SK-N-SH (cell line): ENCODE data around the gene NIPAL1. TPM values are rescaled to one million over a fixed set of nuclear protein-coding genes. Genes with fewer than 3 reads are reported as not detected.

Source experiments
- CTCF ChIA-PET: fragments of 300-600, 350-600 bp; formaldehyde crosslinking; extraction: SDS; loops from one replicate; lab custom pipeline; 2021; lab: Yijun Ruan, JAX
- POLR2A ChIA-PET: fragments of 350-600 bp; sonication (Branson Sonifier 250); formaldehyde crosslinking; extraction: SDS; loops from one replicate; lab custom pipeline; 2020; ENCODE audit warnings: antibody characterized with exemption, inconsistent platforms; lab: Yijun Ruan, JAX
- DNase-seq: peaks from one replicate; pipeline ENCODE4 v3.0.0; 2012
- H2AFZ ChIP-seq: fragments of 200-600 bp; sonication (generic); 2 replicates; pipeline ENCODE4 v1.8.1; 2016; ENCODE audit warnings: antibody characterized with exemption, mild to moderate bottlenecking, low read depth
- H3F3A ChIP-seq: fragments of 200-600 bp; sonication (generic); replicated peaks from 2 replicates; pipeline ENCODE3; 2016; ENCODE audit warnings: antibody characterized with exemption, mild to moderate bottlenecking; ENCODE audit not compliant: insufficient read depth
- H3K27ac ChIP-seq, 2 experiments: fragments of 200-500 bp in 1 of 2; fragments of 200-600 bp in 1 of 2; sonication (Bioruptor generic) in 1 of 2; sonication (generic), shearing (Covaris generic) in 1 of 2; 2 replicates each; pipeline versions ENCODE4 v1.5.1 to v1.6.1; 2014 to 2016; ENCODE audit warnings: low read depth in 2 of 2, inconsistent platforms in 1 of 2, low read length in 1 of 2, mild to moderate bottlenecking in 1 of 2, mixed read lengths in 1 of 2
- H3K27me3 ChIP-seq: fragments of 200-600 bp; sonication (generic), shearing (Covaris generic); 2 replicates; pipeline ENCODE4 v1.6.1; 2016; ENCODE audit warnings: mixed run types; ENCODE audit not compliant: insufficient read depth
- H3K36me3 ChIP-seq, 2 experiments: fragments of 200-500 bp in 1 of 2; fragments of 200-600 bp in 1 of 2; sonication (Bioruptor generic) in 1 of 2; sonication (generic) in 1 of 2; replicated peaks in 1 of 2; 2 replicates each; pipeline versions ENCODE3 to v1.5.1; 2014 to 2016; ENCODE audit warnings: low read length in 1 of 2, mild to moderate bottlenecking in 1 of 2; ENCODE audit not compliant: insufficient read depth in 2 of 2, control insufficient read depth in 1 of 2
- H3K4me1 ChIP-seq, 2 experiments: fragments of 200-500 bp in 1 of 2; fragments of 200-600 bp in 1 of 2; sonication (Bioruptor generic) in 1 of 2; sonication (generic), shearing (Covaris generic) in 1 of 2; 2 replicates each; pipeline versions ENCODE4 v1.5.1 to v1.6.1; 2014 to 2016; ENCODE audit warnings: low read depth in 1 of 2, low read length in 1 of 2, mixed run types in 1 of 2; ENCODE audit not compliant: insufficient read depth in 2 of 2, control insufficient read depth in 1 of 2
- H3K4me2 ChIP-seq: fragments of 200-600 bp; sonication (generic), shearing (Covaris generic); 2 replicates; pipeline ENCODE4 v1.6.1; 2017; ENCODE audit warnings: mixed run types
- H3K4me3 ChIP-seq, 2 experiments: fragments of 200-500 bp in 1 of 2; fragments of 200-600 bp in 1 of 2; sonication (Bioruptor generic) in 1 of 2; sonication (generic), shearing (Covaris generic) in 1 of 2; 2 replicates each; pipeline versions ENCODE4 v1.5.1 to v1.8.1; 2014 to 2016; ENCODE audit warnings: low read depth in 2 of 2, inconsistent platforms in 1 of 2, low read length in 1 of 2, mild to moderate bottlenecking in 1 of 2, mixed read lengths in 1 of 2, moderate library complexity in 1 of 2
- H3K79me2 ChIP-seq: fragments of 200-600 bp; sonication (generic); 2 replicates; pipeline ENCODE4 v1.8.1; 2017; ENCODE audit warnings: mild to moderate bottlenecking; ENCODE audit not compliant: insufficient read depth
- H3K9ac ChIP-seq: fragments of 200-600 bp; sonication (generic); 2 replicates; pipeline ENCODE4 v1.6.1; 2017; ENCODE audit warnings: mixed run types
- H3K9me2 ChIP-seq: fragments of 200-600 bp; sonication (generic); 2 replicates; pipeline ENCODE4 v1.6.1; 2017; ENCODE audit warnings: mixed run types
- H3K9me3 ChIP-seq: fragments of 200-600 bp; sonication (generic); 2 replicates; pipeline ENCODE4 v1.6.1; 2017; ENCODE audit warnings: mixed run types, mild to moderate bottlenecking, moderate library complexity
- H4K20me1 ChIP-seq: fragments of 200-600 bp; sonication (generic); 2 replicates; pipeline ENCODE4 v1.6.1; 2017; ENCODE audit warnings: mild to moderate bottlenecking, mixed run types; ENCODE audit not compliant: insufficient read depth
- FOSL2 ChIP-seq: IDR thresholded peaks from 2 replicates; pipeline ENCODE4 v1.4.0; 2012; ENCODE audit warnings: low read depth, mild to moderate bottlenecking, moderate library complexity, borderline replicate concordance
- FOXJ3 ChIP-seq: sonication (generic); formaldehyde crosslinking; IDR thresholded peaks from 2 replicates; pipeline ENCODE4 v1.5.1; 2020; ENCODE audit warnings: mild to moderate bottlenecking, missing genetic modification reagents
- MXI1 ChIP-seq: IDR thresholded peaks from 2 replicates; pipeline ENCODE4 v1.6.1; 2012; ENCODE audit warnings: mild to moderate bottlenecking, low read depth, low read length, improper control_type of control experiment
- SMC3 ChIP-seq: IDR thresholded peaks from 2 replicates; pipeline ENCODE4 v1.6.1; 2012; ENCODE audit warnings: low read depth, low read length, improper control_type of control experiment
- WGBS: methylation state at CpG from one replicate; pipeline ENCODE4 v1.1.6; 2017; ENCODE audit warnings: low lambda C conversion rate; 5-methylcytosine and 5-hydroxymethylcytosine counted together
- polyA plus RNA-seq, 3 experiments: library from polyadenylated mRNA; depleted of rRNA; stranded (reverse); fragments of >200 nt; gene quantifications; 2 replicates each; pipeline ENCODE4 v1.2.3, GENCODE V29; 2012
- TF ChIP-seq, protein P1 (sequence below): IDR thresholded peaks from 2 replicates; pipeline ENCODE4 v1.6.1; 2012; ENCODE audit warnings: mild to moderate bottlenecking, low read depth, low read length, moderate library complexity
- TF ChIP-seq, protein P2 (sequence below): fragments of 150-350 bp; IDR thresholded peaks from 2 replicates; pipeline ENCODE4 v1.6.1; 2016; ENCODE audit warnings: mild to moderate bottlenecking, low read depth, low read length

The NIPAL1 gene
- polyA plus RNA-seq, 1 of the 3 experiments (the other 2 are of a cell fraction): 1.8 TPM

DNA sequence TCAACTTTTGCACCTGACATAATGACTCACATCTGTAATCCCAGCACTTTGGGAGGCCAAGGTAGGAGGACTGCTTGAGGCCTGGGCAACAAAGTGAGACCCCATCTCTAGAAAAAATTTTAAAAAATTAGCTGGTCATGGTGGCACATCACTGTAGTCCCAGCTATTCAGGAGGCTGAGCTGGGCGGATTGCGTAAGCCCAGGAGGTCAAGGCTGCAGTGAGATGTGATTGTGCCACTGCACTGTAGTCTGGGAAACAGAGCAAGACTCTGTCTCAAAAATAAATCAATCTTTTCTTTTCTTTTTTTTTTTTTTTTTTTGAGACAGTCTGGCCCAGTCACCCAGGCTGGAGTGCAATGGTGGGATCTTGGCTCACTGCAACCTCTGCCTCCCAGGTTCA lies 52.5 kb downstream of the NIPAL1 start:
- WGBS: 55% methylated on average over 2 of the region's 2 CpGs
- no peak overlapping the region for H3K4me3 ChIP-seq
- no peaks in the 10 kb centered on the region for H3K79me2 ChIP-seq

DNA sequence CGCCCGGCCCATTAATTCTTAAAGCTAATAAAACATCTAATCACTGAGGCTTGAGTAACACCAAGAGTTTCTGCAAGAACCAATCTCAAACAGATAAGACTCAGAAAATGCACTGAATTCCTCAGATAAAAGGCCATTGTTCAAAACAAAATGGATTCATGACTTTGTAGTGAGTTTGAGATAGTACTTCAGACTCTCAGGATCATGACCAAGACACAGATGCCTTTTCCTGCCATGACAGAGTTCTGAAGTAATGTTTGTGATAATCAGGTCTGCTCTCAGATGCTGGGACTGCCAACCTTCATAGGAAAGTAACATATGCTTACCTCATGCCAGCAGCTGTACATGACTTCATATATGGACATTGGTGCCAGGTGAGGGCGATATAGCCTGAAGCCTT lies 54.6 kb downstream of the NIPAL1 start:
- WGBS: 98% methylated on average over 3 of the region's 3 CpGs
- POLR2A ChIA-PET: no interaction called here
- H3K4me2 ChIP-seq: no peak overlapping the region
- H3K9me3 ChIP-seq: no peaks in the 10 kb centered on the region
- H3K36me3 ChIP-seq: no peaks in the 10 kb centered on the region
- TF ChIP-seq MXI1 (no peak), SMC3 (no peak), FOXJ3 (CRISPR knock-in tag) (no peak), FOSL2 (no peak)
- TF ChIP-seq, protein P1, sequence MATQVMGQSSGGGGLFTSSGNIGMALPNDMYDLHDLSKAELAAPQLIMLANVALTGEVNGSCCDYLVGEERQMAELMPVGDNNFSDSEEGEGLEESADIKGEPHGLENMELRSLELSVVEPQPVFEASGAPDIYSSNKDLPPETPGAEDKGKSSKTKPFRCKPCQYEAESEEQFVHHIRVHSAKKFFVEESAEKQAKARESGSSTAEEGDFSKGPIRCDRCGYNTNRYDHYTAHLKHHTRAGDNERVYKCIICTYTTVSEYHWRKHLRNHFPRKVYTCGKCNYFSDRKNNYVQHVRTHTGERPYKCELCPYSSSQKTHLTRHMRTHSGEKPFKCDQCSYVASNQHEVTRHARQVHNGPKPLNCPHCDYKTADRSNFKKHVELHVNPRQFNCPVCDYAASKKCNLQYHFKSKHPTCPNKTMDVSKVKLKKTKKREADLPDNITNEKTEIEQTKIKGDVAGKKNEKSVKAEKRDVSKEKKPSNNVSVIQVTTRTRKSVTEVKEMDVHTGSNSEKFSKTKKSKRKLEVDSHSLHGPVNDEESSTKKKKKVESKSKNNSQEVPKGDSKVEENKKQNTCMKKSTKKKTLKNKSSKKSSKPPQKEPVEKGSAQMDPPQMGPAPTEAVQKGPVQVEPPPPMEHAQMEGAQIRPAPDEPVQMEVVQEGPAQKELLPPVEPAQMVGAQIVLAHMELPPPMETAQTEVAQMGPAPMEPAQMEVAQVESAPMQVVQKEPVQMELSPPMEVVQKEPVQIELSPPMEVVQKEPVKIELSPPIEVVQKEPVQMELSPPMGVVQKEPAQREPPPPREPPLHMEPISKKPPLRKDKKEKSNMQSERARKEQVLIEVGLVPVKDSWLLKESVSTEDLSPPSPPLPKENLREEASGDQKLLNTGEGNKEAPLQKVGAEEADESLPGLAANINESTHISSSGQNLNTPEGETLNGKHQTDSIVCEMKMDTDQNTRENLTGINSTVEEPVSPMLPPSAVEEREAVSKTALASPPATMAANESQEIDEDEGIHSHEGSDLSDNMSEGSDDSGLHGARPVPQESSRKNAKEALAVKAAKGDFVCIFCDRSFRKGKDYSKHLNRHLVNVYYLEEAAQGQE: no peak
- no peaks in the 10 kb centered on the region for H3K9me2 ChIP-seq
- no peaks in the 10 kb centered on the region for H4K20me1 ChIP-seq
- H3K4me3 ChIP-seq: no peak overlapping the region
- CTCF ChIA-PET: interaction anchor here (0.6 to 2.4 kb wide), 2 partner anchors 15 to 71 kb away, joined by 3 to 7 read pairs; no protein-coding TSS in a partner anchor
- no peak overlapping the region for H2AFZ ChIP-seq
- H3K27me3 ChIP-seq: no peaks in the 10 kb centered on the region
- no peak overlapping the region for H3K27ac ChIP-seq
- no peaks in the 10 kb centered on the region; a peak in 1 of 4 replicates for H3K4me1 ChIP-seq
- no peaks in the 10 kb centered on the region for H3K79me2 ChIP-seq
- H3K9ac ChIP-seq: no peak overlapping the region
- H3F3A ChIP-seq: no peaks in the 10 kb centered on the region
- DNase-seq: no peak

More for the DNA sequence above, 52.5 kb downstream of the NIPAL1 start:
- DNase-seq: no peak
- Histone ChIP-seq H3K27ac (no peak overlapping the region), H3F3A (no peaks in the 10 kb centered on the region), H3K27me3 (no peaks in the 10 kb centered on the region), H2AFZ (no peak overlapping the region), H3K9ac (no peak overlapping the region)
- POLR2A ChIA-PET: no interaction called here
- TF ChIP-seq, protein P2, sequence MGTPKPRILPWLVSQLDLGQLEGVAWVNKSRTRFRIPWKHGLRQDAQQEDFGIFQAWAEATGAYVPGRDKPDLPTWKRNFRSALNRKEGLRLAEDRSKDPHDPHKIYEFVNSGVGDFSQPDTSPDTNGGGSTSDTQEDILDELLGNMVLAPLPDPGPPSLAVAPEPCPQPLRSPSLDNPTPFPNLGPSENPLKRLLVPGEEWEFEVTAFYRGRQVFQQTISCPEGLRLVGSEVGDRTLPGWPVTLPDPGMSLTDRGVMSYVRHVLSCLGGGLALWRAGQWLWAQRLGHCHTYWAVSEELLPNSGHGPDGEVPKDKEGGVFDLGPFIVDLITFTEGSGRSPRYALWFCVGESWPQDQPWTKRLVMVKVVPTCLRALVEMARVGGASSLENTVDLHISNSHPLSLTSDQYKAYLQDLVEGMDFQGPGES: no peak
- TF ChIP-seq, all 33 proteins: peak for 0
- H4K20me1 ChIP-seq: no peaks in the 10 kb centered on the region
- H3K36me3 ChIP-seq: no peaks in the 10 kb centered on the region
- no peaks in the 10 kb centered on the region; a peak in 1 of 4 replicates for H3K4me1 ChIP-seq
- no peaks in the 10 kb centered on the region for H3K9me2 ChIP-seq
- no peaks in the 10 kb centered on the region for H3K9me3 ChIP-seq
- CTCF ChIA-PET: interaction anchor here (1.0 kb wide), 1 partner anchor 19 kb away, joined by 4 read pairs; no protein-coding TSS in a partner anchor
- no peak overlapping the region for H3K4me2 ChIP-seq
